ENCODE data around the gene TADA3. TPM values are rescaled to one million over a fixed set of nuclear protein-coding genes. Genes with fewer than 3 reads are reported as not detected.

The TADA3 gene, protein sequence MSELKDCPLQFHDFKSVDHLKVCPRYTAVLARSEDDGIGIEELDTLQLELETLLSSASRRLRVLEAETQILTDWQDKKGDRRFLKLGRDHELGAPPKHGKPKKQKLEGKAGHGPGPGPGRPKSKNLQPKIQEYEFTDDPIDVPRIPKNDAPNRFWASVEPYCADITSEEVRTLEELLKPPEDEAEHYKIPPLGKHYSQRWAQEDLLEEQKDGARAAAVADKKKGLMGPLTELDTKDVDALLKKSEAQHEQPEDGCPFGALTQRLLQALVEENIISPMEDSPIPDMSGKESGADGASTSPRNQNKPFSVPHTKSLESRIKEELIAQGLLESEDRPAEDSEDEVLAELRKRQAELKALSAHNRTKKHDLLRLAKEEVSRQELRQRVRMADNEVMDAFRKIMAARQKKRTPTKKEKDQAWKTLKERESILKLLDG
- 44.8 and 65.2 TPM in 2 replicates for total RNA-seq

DNA sequence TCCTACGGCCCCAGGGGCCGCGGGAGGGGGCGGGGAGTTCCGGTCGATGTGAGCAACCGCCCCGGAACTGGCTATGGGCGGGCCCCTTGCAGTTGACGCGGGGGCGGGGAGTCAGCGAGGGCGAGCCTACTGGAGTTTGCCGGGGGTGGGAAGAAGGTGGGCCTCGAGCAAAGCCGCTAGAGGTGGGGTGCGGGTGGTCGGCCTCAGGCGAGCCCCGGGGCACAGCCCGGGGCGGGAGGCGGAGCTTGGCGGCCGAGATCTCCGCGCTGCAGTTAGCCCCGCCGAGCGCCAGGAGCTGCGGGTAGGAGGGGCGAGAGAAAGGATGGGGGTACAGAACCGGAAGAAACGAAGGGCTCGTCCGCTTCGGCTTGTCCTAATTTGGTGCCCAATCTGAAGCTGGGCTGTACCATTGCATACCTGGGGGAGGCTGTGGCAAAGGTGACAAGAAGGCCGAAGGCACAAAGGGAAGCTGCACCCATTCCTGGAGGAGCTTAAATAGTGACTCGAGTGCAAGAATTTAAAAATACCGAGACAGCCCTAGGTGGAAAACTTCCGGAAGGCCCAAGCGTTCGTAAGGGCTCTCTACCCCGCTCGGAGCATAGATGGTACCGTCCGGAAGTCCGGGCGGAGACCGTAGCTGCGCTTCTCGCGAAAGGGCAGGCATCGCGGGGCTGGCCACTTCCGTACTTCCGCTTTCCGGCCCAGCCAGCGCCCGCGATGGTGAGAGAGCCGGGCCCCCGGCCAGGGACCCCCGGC lies at the start of gene TADA3, which contains the start of gene ARPC4:
TSS of gene TADA3 (minus strand) at position 69 of the 756 bp plus-strand sequence. CDS start 1,007 bp downstream, outside the sequence.
TSS of gene ARPC4 (plus strand) at position 678 of the 756 bp plus-strand sequence. CDS start at position 718, 40 bp downstream.

DNA sequence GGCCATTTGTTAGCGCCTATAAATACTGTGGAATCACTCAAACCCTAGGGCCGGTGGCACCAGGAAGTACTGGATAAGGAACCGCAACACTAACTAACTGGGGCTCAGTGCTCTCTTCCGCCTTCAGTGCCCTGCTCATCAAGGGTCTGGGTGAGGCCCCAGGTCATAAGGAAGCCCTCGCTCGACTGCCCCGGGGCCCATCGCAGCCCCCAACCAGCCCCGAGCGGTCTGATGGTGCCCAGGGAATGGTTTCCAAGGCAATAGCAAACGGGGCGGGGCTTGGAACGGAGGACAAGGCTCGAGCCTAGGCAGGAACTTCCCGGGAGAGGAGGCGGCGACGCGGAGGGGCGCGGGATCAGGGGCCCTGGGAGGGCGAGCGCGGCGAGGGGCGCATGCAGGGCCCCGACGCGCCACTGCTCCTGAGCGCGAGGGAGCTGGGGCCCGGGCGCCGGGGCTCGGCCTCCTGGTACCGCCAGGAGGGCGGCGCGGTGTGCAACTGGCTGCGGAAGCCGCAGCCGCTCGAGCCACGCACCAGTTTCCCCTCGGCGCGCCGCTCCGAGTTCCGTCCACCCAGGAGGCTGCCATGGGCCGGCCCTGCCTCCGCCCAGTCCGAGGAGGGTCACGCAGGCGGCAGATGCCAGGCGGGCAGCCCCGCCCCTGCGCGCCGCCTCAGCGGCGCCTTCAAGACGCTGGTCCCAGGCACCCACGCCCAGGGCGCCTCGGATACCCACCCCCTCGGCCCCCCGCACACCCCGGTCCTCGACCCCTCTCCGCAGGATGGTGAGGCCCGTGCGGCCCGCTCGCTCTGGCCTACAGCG lies 17.6 kb upstream of the TADA3 start, which contains the start of gene TTLL3:
TSS of gene TTLL3 (plus strand) at position 648 of the 818 bp plus-strand sequence. CDS start 400 bp downstream, outside the sequence.

DNA sequence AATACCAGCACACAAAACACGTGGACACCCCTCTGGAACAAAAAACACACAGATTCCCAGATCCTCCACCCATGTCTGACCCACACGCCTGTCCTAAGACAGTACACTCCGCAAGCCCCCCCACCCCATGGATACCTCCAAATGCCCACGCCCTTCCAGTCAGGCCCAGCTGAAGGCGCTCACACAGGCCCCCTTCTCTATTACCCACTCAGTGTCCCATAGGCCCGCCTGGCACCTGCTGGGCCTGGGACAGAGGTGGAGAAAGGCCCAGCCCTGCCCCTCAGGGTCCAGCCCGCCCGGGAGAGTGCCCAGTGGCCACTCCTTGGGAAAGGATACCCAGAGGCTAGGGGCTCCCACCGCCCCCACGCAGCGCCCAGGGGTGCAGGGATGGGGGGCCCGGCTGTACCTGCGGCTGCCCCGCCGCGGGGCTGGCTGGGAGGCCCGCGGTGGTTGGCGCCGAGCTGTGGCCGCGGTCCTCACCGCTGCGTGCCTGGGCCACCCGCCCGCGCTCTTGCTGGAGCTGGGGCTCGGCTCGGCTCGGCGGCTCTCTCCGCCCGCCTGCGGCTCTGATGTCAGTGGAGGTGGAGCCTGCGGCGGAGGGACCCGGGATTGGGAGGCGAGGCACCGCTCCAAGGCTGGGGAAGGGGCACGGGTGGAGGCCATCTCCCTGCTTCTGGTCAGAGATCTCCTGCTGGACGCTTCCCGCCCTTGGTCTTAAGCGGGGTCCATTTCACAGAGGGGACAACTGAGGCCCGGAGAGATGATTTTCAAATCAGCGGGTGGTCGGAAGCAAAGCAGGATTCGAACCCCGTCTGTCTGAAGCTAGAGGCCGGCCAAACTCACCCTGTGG lies 22.6 kb downstream of the TADA3 start, which contains the start of gene CAMK1:
TSS of gene CAMK1 (minus strand) at position 522 of the 850 bp plus-strand sequence. CDS start 2,198 bp downstream, outside the sequence.

DNA sequence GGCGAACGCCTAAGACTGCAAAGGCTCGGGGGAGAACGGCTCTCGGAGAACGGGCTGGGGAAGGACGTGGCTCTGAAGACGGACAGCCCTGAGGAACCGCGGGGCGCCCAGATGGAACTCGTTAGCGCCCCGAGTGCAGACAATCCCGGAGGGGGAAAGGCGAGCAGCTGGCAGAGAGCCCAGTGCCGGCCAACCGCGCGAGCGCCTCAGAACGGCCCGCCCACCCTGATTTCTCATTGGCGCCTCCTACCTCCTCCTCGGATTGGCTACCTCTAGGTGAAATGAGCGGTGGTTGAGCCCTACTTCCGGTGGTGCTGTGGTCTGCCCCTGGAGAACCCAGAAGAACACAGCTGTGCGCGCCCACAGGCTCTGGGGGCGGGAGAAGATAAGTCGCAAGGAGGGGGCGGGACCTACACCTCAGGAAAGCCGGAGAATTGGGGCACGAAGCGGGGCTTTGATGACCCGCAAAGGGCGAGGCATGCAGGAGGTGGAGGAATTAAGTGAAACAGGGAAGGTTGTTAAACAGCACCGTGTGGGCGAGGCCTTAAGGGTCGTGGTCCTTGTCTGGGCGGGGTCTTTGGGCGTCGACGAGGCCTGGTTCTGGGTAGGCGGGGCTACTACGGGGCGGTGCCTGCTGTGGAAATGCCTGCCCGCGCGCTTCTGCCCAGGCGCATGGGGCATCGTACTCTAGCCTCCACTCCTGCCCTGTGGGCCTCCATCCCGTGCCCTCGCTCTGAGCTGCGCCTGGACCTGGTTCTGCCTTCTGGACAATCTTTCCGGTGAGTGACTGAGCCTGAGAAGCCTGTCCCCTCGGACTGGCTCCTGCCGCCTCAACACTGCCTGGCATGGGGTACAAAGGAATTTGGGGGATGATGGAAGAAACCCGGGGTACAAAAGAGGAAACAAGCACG lies 42.4 kb downstream of the TADA3 start, which contains the start of gene OGG1:
TSS of gene OGG1 (plus strand) at position 308 of the 911 bp plus-strand sequence. CDS start at position 643, 335 bp downstream.

DNA sequence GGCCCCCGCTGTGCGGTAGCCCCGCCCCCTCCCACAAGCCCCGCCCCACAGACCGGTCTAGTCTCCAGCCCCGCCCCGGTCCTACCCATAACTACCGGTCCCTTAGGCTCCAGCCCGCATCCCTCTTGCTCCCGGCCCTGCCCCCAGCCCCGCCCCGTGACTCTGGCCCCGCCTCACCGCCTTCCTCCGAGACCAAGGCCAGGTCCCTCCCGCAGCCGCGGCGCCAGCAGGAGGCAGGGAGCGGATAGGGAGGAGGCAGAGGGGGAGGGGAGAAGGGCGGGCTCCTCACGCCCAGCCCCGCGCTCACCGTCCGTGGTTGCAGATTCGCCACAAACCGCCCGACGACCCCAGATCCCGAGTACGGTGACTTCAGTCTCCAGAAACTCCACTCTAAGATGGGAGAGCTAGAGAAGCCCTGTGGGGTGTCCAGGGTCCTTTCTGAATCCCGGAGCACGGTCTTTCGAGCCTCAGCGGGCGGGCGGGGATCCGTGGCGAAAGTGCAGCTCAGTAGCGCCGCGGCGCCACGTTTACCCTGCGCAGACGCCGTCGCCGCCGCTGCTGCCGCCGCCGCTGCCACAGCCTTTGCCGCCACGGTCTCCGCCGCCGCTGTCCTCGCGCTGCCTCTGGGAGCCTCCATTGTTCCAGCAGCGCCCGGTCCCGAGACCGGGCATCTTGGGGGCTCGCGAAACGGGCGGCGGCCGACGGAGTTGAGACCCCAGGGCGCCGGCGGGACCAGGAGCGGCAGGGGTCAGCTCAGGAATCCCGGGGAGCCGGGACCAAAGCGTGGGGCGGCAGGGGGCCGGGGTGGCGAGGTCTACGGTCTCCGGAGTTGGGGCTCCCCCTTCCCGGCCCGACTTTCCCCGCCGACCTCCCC lies 60.8 kb downstream of the TADA3 start, which contains the start of gene BRPF1:
TSS of gene BRPF1 (plus strand) at position 530 of the 874 bp plus-strand sequence. CDS start 2,406 bp downstream, outside the sequence.

Other genes with a start within 250 kb of the TADA3 start
- gene LHFPL4, start 238.7 kb downstream of the TADA3 start, total RNA-seq, result not detected in 2 replicates
- 25.9 and 37.2 TPM in 2 replicates for gene MTMR14, start 143.0 kb downstream of the TADA3 start, total RNA-seq
- 0.19 TPM in 1 of 2 replicates, not detected in the other for gene CPNE9, start 88.6 kb downstream of the TADA3 start, total RNA-seq
- gene BRPF1, start 60.7 kb downstream of the TADA3 start, total RNA-seq, result 11.6 and 19.0 TPM in 2 replicates
- 13.2 and 15.9 TPM in 2 replicates for gene OGG1, start 42.5 kb downstream of the TADA3 start, total RNA-seq
- 34.4 and 49.1 TPM in 2 replicates for gene CAMK1, start 22.5 kb downstream of the TADA3 start, total RNA-seq
- 238 and 387 TPM in 2 replicates for gene ARPC4, start 609 bp upstream of the TADA3 start, total RNA-seq
- gene TTLL3, start 17.8 kb upstream of the TADA3 start, total RNA-seq, result 8.4 and 12.7 TPM in 2 replicates
- gene RPUSD3, start 51.5 kb upstream of the TADA3 start, total RNA-seq, result 22.8 and 28.0 TPM in 2 replicates
- under 0.01 TPM in 1 of 2 replicates, not detected in the other for gene CIDEC, start 87.8 kb upstream of the TADA3 start, total RNA-seq
- 27.3 and 38.3 TPM in 2 replicates for gene JAGN1, start 98.1 kb upstream of the TADA3 start, total RNA-seq
- gene IL17RE, start 110.4 kb upstream of the TADA3 start, total RNA-seq, result 0.56 and 1.2 TPM in 2 replicates
- 24.5 and 27.6 TPM in 2 replicates for gene IL17RC, start 124.6 kb upstream of the TADA3 start, total RNA-seq
- gene CRELD1, start 141.4 kb upstream of the TADA3 start, total RNA-seq, result 23.6 and 77.0 TPM in 2 replicates
- gene PRRT3, start 159.9 kb upstream of the TADA3 start, total RNA-seq, result 1.2 and 2.0 TPM in 2 replicates
- gene EMC3, start 194.4 kb upstream of the TADA3 start, total RNA-seq, result 53.9 and 58.3 TPM in 2 replicates
- 6.2 and 31.2 TPM in 2 replicates for gene FANCD2, start 234.0 kb upstream of the TADA3 start, total RNA-seq

Measured in regular cardiac myocyte (primary cell).